NCI-H2107 treated with DMSO at 0.1 percent for 48 hours (cell line): Measurements from ENCODE around the gene OAS1.
A peak's percentile ranks its signal among the peaks of the same experiment; 100 is the strongest.
"Not testable (repeated sequence)": the region's sequence is repeated elsewhere in the genome, so short reads cannot be mapped to it uniquely, and the experiment has no call there.

Experiments used
- DNase-seq: peaks from one replicate; lab custom pipeline; 2025; ENCODE audit not compliant: unreplicated experiment; lab: John Stamatoyannopoulos, UW

Gene OAS1

DNA sequence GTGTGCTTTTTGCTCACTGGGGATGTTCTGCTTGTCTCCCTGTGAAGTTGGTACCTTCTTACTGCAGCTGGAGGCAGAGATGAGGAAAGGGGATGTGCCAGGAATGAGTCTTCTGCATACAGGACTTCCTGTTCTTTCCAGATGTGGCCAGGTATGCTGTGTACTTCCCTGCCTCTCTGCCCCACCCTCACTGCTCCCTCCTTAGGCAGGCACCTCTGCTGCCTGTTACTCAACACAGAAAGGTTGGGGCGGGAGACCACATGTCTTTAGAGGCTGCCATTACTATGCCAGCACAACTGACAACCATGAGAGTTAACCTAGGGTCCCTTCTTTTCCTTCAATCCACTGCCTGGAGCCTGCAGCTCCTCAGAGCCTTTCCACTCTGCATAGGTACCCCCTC, 29.5 kb downstream of the OAS1 start:
- DNase-seq: no peak

DNA sequence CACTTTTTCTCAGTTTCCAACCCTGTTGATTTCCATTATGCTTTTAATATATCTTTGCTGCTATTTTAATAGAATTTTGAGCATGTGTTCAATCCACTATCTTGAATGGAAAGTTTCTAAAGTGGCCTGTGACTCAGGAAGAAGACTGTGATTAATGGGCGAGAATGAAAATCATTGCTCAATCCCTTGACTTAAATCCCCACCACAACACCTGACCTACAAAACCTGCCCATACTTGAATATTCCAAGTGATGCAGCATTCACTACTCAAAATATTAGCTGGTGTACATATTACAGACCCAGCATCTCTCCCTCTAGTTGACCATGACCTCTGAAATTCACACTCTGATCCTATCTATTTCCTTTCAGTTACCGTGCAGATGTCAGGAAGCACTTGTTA, 30.2 kb downstream of the OAS1 start:
- peak; percentile 0 for DNase-seq

DNA sequence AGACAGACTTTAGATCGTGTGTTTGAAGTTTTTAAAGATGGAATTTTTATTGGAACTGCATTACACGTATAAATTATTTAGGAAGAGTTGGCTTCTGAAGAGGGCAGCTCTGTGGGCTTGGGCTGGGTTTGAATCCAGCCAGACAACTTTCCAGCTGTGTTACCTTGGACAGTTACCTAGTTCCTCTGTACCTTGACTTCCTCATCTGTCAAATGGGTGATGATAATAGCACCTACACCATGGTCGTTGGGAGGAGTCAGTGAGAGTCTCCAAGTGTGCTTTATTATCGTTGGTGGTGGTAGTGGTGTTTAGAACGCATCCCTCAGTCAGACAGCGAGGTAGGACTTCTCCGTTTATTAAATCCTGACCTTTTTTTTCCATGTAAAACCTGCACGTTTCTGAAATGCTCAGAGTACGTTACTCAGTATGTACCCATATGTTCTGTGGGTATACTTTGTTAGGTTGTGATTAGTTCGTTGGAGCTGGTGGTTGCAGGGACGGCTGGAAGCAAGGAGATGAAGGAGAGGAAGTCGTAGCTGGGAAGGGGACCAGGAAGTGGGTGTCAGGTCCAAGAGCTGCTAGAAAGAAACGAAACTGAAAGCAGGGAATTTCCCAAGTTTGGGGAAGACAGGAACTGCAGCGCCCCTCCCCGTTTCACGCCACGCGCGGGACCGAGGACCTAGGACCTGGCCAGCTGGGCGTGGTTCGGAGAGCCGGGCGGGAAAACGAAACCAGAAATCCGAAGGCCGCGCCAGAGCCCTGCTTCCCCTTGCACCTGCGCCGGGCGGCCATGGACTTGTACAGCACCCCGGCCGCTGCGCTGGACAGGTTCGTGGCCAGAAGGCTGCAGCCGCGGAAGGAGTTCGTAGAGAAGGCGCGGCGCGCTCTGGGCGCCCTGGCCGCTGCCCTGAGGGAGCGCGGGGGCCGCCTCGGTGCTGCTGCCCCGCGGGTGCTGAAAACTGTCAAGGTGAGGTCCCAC, 31.3 kb downstream of the OAS1 start, which contains the start of gene OAS3:
OAS3 (plus strand) TSS at position 734 of the 979 bp plus-strand sequence; CDS start at position 791, 57 bp downstream.
- DNase-seq: peak; percentile 66

DNA sequence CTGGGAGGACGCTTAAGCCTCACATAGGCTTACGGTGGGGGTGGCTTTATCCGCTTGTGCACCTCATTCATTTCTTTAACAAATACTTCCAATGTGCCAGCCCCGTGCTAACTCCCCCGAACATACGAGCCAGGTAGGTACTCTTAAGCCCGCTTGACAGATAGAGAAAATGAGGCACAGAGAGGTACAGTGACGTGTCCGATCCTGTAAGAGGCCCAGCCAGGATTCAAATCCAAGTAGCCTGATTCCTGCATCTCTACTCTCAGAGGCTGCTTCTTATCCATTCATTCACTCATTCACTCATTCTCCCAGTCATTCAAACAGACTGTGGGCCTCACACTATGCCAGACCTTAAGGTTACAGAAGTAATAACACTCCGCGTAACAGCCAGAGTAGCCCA, 32.0 kb downstream of the OAS1 start:
- DNase-seq: no peak

DNA sequence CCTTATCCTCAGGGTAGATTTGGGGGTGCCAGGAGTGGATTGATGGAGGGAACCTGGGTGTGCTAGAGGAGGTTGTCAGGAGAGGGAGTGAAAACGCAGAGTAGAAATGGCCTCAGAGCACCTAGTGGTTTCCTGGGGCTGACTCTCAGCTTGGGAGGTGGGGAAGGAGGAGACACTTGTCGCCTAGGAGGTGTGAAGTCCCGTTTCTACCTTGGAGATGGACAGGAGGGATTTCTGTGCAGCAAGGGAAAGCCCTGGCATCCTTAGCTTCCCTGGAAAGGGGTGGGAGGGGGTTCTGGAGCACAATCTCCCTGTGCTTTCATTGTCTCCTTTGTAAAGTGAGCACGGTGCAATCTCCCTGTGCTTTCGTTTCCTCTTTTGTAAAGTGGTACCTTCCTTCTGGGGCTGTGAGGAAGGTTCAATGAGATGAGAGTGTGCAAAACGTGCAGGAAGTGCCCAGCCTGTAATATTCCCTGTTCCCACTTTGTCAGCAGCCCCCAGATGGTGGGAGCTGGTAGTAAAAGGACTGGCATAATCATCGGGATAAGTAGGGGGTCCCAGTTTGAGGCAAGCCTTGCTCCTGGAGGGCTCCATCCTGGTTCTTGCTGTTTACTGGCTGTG, 33.1 kb downstream of the OAS1 start:
- DNase-seq: peak; percentile 4

DNA sequence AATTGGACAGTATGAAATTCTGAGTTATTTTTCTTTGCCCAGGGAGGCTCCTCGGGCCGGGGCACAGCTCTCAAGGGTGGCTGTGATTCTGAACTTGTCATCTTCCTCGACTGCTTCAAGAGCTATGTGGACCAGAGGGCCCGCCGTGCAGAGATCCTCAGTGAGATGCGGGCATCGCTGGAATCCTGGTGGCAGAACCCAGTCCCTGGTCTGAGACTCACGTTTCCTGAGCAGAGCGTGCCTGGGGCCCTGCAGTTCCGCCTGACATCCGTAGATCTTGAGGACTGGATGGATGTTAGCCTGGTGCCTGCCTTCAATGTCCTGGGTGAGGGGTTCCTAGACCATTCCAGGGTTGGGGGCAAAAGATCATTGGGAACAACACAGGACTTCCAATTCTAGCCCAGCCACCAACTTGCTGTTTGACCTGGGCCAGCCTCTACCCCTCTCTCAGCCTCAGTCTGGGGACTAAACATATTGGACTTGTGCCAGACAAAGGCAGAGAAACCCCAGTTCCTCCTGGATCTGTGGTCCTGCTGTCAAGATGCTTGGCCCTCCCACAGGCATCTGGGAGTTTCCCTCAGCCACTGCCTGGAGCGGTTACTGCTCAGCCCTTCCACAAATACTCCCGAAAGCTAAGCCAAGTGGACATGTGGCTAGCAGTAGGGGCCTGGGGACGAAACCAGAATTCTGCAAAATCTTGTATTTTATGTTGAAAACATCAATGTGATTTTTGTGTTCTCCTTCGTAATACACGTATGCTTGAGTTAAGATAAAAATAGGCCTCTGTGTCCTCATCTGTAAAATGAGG, 35.0 kb downstream of the OAS1 start:
- DNase-seq: no peak

DNA sequence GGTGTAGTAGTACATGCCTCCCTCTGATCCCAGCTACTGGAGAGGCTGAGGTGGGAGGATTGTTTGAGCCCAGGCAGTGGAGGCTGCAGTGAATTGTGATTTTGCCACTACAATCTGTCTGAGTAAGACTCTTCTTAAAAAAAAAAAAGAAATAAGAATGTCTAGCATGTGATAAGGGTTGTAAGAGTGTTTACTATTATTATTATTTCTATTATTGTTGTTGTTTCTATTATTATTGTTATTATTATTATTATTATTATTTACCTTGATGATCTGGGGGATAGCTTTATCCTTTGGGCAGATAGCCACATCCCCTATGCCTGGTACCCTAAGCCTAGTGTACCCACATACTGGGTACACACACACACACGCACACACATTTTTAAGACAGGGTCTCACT, 35.8 kb downstream of the OAS1 start:
- DNase-seq: no peak

DNA sequence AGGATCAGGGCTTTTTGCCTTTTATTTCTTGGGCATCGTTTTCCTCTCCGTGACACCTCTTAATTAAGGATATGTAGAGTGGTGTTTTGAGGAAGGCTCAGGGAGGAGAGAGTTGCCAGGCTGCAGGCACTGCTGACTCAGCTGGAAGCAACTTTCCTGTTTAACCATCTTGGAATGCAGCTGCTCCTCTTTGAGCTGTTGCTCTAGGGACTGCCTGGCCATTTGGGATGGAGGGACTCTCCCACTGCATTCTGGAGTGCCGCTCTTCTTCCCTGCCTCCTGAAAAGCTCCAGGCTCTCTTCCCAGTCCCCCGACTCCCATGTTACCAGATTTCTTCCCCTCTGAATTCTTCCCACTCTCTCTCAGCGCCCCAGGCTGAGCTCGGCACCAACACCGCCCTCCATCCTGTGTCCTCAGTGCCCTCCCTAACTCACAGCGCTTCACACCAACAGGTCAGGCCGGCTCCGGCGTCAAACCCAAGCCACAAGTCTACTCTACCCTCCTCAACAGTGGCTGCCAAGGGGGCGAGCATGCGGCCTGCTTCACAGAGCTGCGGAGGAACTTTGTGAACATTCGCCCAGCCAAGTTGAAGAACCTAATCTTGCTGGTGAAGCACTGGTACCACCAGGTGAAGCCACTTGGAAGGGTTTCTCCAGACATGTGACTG, 37.4 kb downstream of the OAS1 start:
- no peak for DNase-seq

DNA sequence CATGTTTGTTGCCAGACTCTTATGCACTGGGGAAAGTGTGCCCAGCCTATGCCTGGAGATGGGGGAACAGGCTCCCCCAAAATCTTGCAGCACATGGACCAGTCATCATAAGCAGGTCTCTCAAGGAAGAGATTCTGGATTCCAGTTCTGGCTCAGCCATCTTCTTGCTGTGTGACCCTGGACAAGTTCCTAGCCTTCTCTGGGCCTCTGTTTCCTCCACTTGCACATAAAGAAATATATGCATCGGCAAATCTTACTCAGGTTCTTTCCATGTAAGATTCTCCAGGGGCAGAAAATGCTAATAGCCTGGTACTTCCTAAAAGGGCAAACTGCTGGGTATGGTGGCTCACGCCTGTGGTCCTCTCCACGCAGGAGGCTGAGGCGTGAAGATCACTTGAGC, 38.8 kb downstream of the OAS1 start:
- DNase-seq: no peak

DNA sequence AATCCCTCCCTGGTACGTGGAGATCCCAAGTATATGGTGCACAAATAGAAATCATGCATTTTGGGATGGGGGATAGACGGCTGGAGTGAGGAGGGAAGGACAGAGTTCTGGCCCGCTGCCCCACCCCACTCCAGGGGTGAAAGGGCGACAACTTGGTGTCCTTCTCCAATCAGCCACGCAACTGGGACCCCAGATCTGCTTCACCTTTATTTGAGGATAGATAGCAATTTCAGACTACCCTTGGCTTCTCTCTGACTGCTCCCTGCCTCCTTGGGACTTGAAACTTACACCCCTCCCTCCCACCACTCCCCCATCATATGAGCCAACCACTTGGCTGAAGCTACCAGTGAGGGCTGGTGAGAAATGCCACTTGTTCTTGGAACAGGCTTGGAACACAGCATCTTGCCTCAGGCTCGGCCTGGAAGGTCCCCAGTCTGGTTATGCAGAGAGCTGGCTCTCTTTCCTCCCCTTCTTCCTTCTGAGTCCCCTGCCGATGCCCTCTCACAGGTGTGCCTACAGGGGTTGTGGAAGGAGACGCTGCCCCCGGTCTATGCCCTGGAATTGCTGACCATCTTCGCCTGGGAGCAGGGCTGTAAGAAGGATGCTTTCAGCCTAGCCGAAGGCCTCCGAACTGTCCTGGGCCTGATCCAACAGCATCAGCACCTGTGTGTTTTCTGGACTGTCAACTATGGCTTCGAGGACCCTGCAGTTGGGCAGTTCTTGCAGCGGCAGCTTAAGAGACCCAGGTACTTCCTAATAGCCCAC, 39.7 kb downstream of the OAS1 start:
- DNase-seq: no peak

DNA sequence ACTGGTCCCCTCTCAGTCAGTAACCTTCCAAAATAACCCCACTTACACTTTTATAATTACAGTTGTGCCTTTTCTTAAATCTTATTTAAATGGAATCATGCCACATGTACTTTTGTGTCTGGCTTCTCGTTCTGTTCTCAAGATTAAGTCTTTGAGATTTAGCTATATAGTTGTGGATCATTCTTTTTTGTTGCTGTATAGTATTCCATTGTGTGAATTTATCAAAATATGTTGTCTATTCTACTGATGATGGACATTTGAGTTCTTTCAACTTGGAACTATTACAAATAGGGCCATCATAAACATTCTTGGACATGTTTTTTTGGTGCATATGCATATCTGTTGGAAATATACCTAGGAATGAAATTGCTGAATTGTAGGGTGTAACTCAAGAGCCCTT, 40.6 kb downstream of the OAS1 start:
- DNase-seq: no peak

DNA sequence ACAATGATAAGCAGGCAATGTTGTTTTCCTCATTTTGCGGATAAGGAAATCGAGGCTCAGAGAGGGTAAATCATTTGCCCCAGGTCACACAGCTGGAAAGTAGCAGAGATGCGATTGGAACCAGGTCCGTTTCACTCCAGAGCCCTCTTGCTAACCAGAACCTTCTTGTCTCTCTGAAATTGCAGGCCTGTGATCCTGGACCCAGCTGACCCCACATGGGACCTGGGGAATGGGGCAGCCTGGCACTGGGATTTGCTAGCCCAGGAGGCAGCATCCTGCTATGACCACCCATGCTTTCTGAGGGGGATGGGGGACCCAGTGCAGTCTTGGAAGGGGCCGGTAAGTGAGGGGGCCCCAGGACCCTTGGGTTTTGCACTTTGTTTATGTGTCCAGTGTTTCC, 41.0 kb downstream of the OAS1 start:
- DNase-seq: no peak

DNA sequence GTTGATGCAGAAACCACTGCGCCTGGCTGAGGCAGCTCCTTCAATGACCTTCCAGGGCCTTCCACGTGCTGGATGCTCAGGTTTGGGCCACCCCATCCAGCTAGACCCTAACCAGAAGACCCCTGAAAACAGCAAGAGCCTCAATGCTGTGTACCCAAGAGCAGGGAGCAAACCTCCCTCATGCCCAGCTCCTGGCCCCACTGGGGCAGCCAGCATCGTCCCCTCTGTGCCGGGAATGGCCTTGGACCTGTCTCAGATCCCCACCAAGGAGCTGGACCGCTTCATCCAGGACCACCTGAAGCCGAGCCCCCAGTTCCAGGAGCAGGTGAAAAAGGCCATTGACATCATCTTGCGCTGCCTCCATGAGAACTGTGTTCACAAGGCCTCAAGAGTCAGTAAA, 42.0 kb downstream of the OAS1 start:
- DNase-seq: no peak

DNA sequence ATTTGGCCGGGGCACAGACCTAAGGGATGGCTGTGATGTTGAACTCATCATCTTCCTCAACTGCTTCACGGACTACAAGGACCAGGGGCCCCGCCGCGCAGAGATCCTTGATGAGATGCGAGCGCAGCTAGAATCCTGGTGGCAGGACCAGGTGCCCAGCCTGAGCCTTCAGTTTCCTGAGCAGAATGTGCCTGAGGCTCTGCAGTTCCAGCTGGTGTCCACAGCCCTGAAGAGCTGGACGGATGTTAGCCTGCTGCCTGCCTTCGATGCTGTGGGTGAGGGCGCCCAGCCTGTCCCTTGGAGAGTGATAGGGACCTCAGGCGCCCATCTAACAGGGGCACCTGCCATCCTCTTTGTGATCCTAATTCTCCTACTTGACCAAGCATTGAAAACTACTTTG, 43.9 kb downstream of the OAS1 start:
- no peak for DNase-seq

DNA sequence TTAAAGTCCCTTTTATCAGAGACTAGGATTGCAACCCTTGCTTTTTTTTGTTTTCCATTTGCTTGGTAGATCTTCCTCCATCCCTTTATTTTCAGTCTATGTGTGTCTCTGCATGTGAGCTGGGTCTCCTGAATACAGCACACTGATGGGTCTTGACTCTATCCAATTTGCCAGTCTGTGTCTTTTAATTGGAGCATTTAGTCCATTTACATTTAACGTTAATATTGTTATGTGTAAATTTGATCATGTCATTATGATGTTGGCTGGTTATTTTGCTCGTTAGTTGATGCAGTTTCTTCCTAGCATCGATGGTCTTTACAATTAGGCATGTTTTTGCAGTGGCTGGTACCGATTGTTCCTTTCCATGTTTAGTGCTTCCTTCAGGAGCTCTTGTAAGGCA, 50.4 kb downstream of the OAS1 start:
- DNase-seq: not testable (repeated sequence)

DNA sequence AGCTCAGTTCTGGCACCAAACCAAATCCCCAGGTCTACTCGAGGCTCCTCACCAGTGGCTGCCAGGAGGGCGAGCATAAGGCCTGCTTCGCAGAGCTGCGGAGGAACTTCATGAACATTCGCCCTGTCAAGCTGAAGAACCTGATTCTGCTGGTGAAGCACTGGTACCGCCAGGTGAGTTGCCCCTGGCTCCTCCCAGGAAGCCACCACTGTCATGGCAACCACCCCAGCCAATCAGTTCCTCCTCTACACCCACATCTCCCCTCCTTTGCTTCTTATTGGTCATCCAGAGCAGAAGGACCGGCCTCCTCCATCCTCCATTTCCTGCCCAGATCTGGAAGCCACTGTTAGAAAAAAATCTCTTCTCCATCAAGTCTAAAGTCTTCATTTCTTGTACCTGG, 54.3 kb downstream of the OAS1 start:
- no peak for DNase-seq

DNA sequence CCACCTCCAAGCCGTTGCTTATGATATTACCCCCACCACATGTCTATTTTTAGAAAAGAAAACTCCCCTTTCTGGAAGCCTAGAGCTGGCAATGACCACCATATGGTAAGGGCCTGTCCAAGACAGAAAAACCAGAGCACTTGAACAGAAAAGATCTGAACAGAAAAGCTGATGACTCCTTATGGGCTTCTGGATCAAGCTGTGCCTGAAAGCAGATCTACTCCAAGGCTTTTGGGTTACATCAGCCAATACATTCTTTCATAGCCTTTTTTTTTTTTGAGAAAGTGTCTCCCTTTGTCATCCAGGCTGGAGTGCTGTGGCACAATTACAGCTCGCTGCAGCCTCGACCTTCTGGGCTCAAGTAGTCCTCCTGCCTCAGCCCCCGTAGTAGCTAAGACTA, 54.8 kb downstream of the OAS1 start:
- DNase-seq: no peak

DNA sequence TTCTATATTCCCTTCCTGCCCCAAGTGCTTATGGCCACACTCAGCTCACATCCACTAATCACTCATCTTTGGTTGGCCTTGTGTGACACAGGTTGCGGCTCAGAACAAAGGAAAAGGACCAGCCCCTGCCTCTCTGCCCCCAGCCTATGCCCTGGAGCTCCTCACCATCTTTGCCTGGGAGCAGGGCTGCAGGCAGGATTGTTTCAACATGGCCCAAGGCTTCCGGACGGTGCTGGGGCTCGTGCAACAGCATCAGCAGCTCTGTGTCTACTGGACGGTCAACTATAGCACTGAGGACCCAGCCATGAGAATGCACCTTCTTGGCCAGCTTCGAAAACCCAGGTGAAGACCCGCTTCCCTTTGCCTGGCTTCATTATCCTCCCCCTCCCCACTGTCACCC, 55.8 kb downstream of the OAS1 start:
- DNase-seq: no peak

DNA sequence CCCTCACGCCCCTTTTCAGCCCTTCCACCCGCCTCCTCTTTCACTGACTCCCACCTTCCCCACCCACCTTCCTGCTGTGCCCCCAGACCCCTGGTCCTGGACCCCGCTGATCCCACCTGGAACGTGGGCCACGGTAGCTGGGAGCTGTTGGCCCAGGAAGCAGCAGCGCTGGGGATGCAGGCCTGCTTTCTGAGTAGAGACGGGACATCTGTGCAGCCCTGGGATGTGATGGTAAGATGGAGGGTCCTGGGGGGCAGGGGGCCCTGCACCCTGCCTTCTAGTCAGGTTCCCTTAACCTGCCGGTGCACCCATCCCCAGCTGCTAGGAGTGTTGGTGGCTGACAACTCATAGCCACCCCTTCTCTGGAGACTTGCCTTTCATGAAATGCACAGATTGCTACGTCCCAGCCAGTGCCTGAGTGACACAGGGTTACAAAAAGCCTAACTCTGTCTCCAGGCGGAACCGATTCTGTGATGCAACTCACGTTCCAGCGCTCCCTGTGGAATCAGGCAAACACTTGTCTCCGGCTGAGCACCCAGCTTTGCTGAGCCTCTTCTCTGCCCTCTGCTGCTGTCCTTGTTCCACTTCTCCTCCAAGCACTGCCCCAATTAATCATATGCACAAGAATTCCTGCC, 56.6 kb downstream of the OAS1 start:
- DNase-seq: no peak
